Parathyroid adenoma (tissue), 2 donors: ENCODE data around the gene LAMA3.

ENCODE experiments used
- H2AFZ ChIP-seq: fragments of 300-600 bp; sonication (generic); one replicate; pipeline ENCODE4 v1.7.0; 2017; ENCODE audit warnings: antibody characterized with exemption, mild to moderate bottlenecking
- H3K27ac ChIP-seq: fragments of 300-600 bp; sonication (generic); one replicate; pipeline ENCODE4 v1.7.0; 2017
- H3K27me3 ChIP-seq: fragments of 300-600 bp; sonication (generic); one replicate; pipeline ENCODE4 v1.7.0; 2017; ENCODE audit warnings: low read length; ENCODE audit not compliant: control insufficient read depth, insufficient read depth
- H3K36me3 ChIP-seq: fragments of 300-600 bp; sonication (generic); one replicate; pipeline ENCODE4 v1.7.0; 2017; ENCODE audit warnings: low read length; ENCODE audit not compliant: control insufficient read depth, insufficient read depth
- H3K4me1 ChIP-seq: fragments of 300-600 bp; sonication (generic); one replicate; pipeline ENCODE4 v1.7.0; 2017; ENCODE audit warnings: control low read depth
- H3K4me2 ChIP-seq: fragments of 300-600 bp; sonication (generic); one replicate; pipeline ENCODE4 v1.7.0; 2017; ENCODE audit warnings: low read length
- H3K4me3 ChIP-seq: fragments of 300-600 bp; sonication (generic); one replicate; pipeline ENCODE4 v1.7.0; 2017; ENCODE audit warnings: low read depth, low read length
- H3K79me2 ChIP-seq: fragments of 300-600 bp; sonication (generic); one replicate; pipeline ENCODE4 v1.7.0; 2017; ENCODE audit warnings: control low read depth
- H3K9ac ChIP-seq: fragments of 300-600 bp; sonication (generic); one replicate; pipeline ENCODE4 v1.7.0; 2017; ENCODE audit warnings: mild to moderate bottlenecking
- H3K9me3 ChIP-seq: fragments of 300-600 bp; sonication (generic); one replicate; pipeline ENCODE4 v1.7.0; 2017; ENCODE audit warnings: low read length; ENCODE audit not compliant: control insufficient read depth
- CTCF ChIP-seq: fragments of 300-600 bp; sonication (generic); IDR thresholded peaks from one replicate; pipeline ENCODE4 v1.7.0; 2017; ENCODE audit warnings: antibody characterized with exemption, mild to moderate bottlenecking
- donor health status: primary hyperparathyroidism.

The LAMA3 gene

GRCh38 chr18:23906658-23907057 is 217.4 kb downstream of the LAMA3 start:
- H3K27ac ChIP-seq, result no peak overlapping the region
- no peaks in the 10 kb centered on the region for H3K36me3 ChIP-seq
- no peak for TF ChIP-seq CTCF
- H3K27me3 ChIP-seq, result no peaks in the 10 kb centered on the region
- H2AFZ ChIP-seq, result no peak overlapping the region
- no peak overlapping the region for H3K4me2 ChIP-seq
- no peaks in the 10 kb centered on the region for H3K79me2 ChIP-seq
- no peaks in the 10 kb centered on the region for H3K4me1 ChIP-seq
- H3K9ac ChIP-seq, result no peak overlapping the region
- H3K4me3 ChIP-seq, result no peak overlapping the region
- no peaks in the 10 kb centered on the region for H3K9me3 ChIP-seq

GRCh38 chr18:23908827-23909226 is 219.6 kb downstream of the LAMA3 start:
- no peak overlapping the region for H3K4me3 ChIP-seq
- no peak overlapping the region for H2AFZ ChIP-seq
- H3K9me3 ChIP-seq, result no peaks in the 10 kb centered on the region
- no peaks in the 10 kb centered on the region for H3K27me3 ChIP-seq
- no peaks in the 10 kb centered on the region for H3K4me1 ChIP-seq
- H3K4me2 ChIP-seq, result no peak overlapping the region
- H3K36me3 ChIP-seq, result no peaks in the 10 kb centered on the region
- H3K79me2 ChIP-seq, result no peaks in the 10 kb centered on the region
- H3K9ac ChIP-seq, result no peak overlapping the region
- H3K27ac ChIP-seq, result no peak overlapping the region
- no peak for TF ChIP-seq CTCF

GRCh38 chr18:23910032-23910431 is 220.8 kb downstream of the LAMA3 start:
- Histone ChIP-seq H3K9ac (no peak overlapping the region), H3K27ac (no peak overlapping the region), H3K4me2 (no peak overlapping the region), H3K9me3 (no peaks in the 10 kb centered on the region), H3K27me3 (no peaks in the 10 kb centered on the region), H3K79me2 (no peaks in the 10 kb centered on the region), H3K4me1 (no peaks in the 10 kb centered on the region), H3K36me3 (no peaks in the 10 kb centered on the region), H2AFZ (no peak overlapping the region), H3K4me3 (no peak overlapping the region)
- no peak for TF ChIP-seq CTCF

- H3K4me1 ChIP-seq, result no peaks in the 10 kb centered on the region
- no peak overlapping the region for H3K4me3 ChIP-seq
- no peaks in the 10 kb centered on the region for H3K9me3 ChIP-seq
- H3K27me3 ChIP-seq, result no peaks in the 10 kb centered on the region
- H3K79me2 ChIP-seq, result no peaks in the 10 kb centered on the region
- no peak overlapping the region for H2AFZ ChIP-seq
- no peak overlapping the region for H3K4me2 ChIP-seq
- H3K9ac ChIP-seq, result no peak overlapping the region
- H3K27ac ChIP-seq, result no peak overlapping the region
- no peaks in the 10 kb centered on the region for H3K36me3 ChIP-seq
- no peak for TF ChIP-seq CTCF
Measured at GRCh38 chr18:23912356-23912755, 223.1 kb downstream of the LAMA3 start.

GRCh38 chr18:23916338-23916737 is 227.1 kb downstream of the LAMA3 start:
- Histone ChIP-seq H3K9ac (no peak overlapping the region), H3K4me2 (no peak overlapping the region), H3K27ac (no peak overlapping the region), H3K79me2 (no peaks in the 10 kb centered on the region), H3K9me3 (no peaks in the 10 kb centered on the region), H3K36me3 (no peaks in the 10 kb centered on the region), H3K4me3 (no peak overlapping the region), H2AFZ (no peak overlapping the region), H3K27me3 (no peaks in the 10 kb centered on the region), H3K4me1 (no peaks in the 10 kb centered on the region)
- TF ChIP-seq CTCF, result no peak
